Measurements from ENCODE around the gene PPFIA4. TPM values are rescaled to one million over a fixed set of nuclear protein-coding genes. Genes with fewer than 3 reads are reported as not detected.

PPFIA4 gene
- total and polyA plus RNA-seq, 9 of the 15 experiments (the other 6 are each of a cell fraction or from before 2014, with no cell fraction given) = 0.07 to 12.0 (median 0.70) TPM

DNA sequence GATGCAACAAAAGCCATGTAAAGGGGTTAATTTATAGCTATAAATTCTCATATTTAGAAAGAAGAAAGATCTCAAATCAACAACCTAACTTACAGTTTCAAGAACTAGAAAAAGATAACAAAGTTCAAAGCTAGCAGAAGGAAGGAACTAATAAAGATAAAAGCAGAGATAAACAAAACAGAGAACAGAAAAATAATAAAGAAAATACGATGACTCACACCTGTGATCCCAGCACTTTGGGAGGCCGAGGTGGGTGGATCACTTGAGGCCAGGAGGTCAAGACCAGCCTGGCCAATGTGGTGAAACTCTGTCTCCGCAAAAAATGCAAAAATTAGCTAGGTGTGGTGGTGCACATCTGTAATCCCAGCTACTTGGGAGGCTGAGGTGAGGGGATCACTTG, 31.5 kb upstream of the PPFIA4 start (continued):
- TF ChIP-seq THRAP3 (IDR thresholded peaks at IDR 0.05; ENCODE audit: borderline replicate concordance) (no peak), KDM1A (IDR thresholded peaks at IDR 0.05) (peak in 1 of 2 experiments; percentile 38; a peak in 1 of 4 replicates), ZNF354B (CRISPR knock-in tag; IDR thresholded peaks at IDR 0.05) (no peak), ATF6 (CRISPR knock-in tag; IDR thresholded peaks at IDR 0.05) (no peak), ARID1B (IDR thresholded peaks at IDR 0.05) (peak; percentile 63), NR2C2 (CRISPR knock-in tag; IDR thresholded peaks at IDR 0.05) (no peak), NR2C2 (tag; IDR thresholded peaks at IDR 0.05) (0 out of 2 replicates have a peak, but pooled peaks have one; percentile 7), CBFA2T3 (IDR thresholded peaks at IDR 0.05) (peak; percentile 25; the same call in 1 of the 2 replicates), SP1 (CRISPR knock-in tag; IDR thresholded peaks at IDR 0.05) (no peak), MECOM (CRISPR knock-in tag; IDR thresholded peaks at IDR 0.05) (no peak), SMARCE1 (IDR thresholded peaks at IDR 0.05) (peak; percentile 61; the same call in 1 of the 2 replicates), ZNF316 (IDR thresholded peaks at IDR 0.05) (0 out of 2 replicates have a peak, but pooled peaks have one; percentile 18), MBD2 (IDR thresholded peaks at IDR 0.05; ENCODE audit: borderline replicate concordance, low read depth) (no peak), CC2D1A (IDR thresholded peaks at IDR 0.05) (peak; percentile 39; the same call in 1 of the 2 replicates), ZNF436 (CRISPR knock-in tag; IDR thresholded peaks at IDR 0.05) (no peak), MBD1 (CRISPR knock-in tag; IDR thresholded peaks at IDR 0.05) (no peak), YBX1 (IDR thresholded peaks at IDR 0.05) (no peak)
- TF ChIP-seq, protein P1, sequence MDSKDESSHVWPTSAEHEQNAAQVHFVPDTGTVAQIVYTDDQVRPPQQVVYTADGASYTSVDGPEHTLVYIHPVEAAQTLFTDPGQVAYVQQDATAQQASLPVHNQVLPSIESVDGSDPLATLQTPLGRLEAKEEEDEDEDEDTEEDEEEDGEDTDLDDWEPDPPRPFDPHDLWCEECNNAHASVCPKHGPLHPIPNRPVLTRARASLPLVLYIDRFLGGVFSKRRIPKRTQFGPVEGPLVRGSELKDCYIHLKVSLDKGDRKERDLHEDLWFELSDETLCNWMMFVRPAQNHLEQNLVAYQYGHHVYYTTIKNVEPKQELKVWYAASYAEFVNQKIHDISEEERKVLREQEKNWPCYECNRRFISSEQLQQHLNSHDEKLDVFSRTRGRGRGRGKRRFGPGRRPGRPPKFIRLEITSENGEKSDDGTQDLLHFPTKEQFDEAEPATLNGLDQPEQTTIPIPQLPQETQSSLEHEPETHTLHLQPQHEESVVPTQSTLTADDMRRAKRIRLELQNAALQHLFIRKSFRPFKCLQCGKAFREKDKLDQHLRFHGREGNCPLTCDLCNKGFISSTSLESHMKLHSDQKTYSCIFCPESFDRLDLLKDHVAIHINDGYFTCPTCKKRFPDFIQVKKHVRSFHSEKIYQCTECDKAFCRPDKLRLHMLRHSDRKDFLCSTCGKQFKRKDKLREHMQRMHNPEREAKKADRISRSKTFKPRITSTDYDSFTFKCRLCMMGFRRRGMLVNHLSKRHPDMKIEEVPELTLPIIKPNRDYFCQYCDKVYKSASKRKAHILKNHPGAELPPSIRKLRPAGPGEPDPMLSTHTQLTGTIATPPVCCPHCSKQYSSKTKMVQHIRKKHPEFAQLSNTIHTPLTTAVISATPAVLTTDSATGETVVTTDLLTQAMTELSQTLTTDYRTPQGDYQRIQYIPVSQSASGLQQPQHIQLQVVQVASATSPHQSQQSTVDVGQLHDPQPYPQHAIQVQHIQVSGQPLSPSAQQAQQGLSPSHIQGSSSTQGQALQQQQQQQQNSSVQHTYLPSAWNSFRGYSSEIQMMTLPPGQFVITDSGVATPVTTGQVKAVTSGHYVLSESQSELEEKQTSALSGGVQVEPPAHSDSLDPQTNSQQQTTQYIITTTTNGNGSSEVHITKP (IDR thresholded peaks at IDR 0.05; ENCODE audit: partially characterized antibody) = no peak
- TF ChIP-seq, protein P2, sequence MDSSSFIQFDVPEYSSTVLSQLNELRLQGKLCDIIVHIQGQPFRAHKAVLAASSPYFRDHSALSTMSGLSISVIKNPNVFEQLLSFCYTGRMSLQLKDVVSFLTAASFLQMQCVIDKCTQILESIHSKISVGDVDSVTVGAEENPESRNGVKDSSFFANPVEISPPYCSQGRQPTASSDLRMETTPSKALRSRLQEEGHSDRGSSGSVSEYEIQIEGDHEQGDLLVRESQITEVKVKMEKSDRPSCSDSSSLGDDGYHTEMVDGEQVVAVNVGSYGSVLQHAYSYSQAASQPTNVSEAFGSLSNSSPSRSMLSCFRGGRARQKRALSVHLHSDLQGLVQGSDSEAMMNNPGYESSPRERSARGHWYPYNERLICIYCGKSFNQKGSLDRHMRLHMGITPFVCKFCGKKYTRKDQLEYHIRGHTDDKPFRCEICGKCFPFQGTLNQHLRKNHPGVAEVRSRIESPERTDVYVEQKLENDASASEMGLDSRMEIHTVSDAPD (CRISPR knock-in tag; IDR thresholded peaks at IDR 0.05) = no peak
- TF ChIP-seq, protein P3, sequence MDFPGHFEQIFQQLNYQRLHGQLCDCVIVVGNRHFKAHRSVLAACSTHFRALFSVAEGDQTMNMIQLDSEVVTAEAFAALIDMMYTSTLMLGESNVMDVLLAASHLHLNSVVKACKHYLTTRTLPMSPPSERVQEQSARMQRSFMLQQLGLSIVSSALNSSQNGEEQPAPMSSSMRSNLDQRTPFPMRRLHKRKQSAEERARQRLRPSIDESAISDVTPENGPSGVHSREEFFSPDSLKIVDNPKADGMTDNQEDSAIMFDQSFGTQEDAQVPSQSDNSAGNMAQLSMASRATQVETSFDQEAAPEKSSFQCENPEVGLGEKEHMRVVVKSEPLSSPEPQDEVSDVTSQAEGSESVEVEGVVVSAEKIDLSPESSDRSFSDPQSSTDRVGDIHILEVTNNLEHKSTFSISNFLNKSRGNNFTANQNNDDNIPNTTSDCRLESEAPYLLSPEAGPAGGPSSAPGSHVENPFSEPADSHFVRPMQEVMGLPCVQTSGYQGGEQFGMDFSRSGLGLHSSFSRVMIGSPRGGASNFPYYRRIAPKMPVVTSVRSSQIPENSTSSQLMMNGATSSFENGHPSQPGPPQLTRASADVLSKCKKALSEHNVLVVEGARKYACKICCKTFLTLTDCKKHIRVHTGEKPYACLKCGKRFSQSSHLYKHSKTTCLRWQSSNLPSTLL (IDR thresholded peaks at IDR 0.05) = no peak
